Right atrium auricular region (tissue), 2 donors: ENCODE measurements around the gene NLN. TPM values are rescaled to one million over a fixed set of nuclear protein-coding genes. Genes with fewer than 3 reads are reported as not detected.
"Not testable (repeated sequence)": the region's sequence is repeated elsewhere in the genome, so short reads cannot be mapped to it uniquely, and the experiment has no call there.

Source experiments
- DNase-seq: peaks from one replicate; pipeline ENCODE4 v3.0.0-alpha.2; 2019; ENCODE audit warnings: low spot score
- H3K27ac ChIP-seq, 2 donors: fragments of 200-600 bp; sonication (generic); 1 replicate in 1 of 2; 2 replicates in 1 of 2; pipeline ENCODE4 v1.5.1; 2016 to 2019
- H3K27me3 ChIP-seq, 2 donors: fragments of 200-600 bp; sonication (generic); one replicate each; pipeline versions ENCODE4 v1.5.1 to v1.6.0; 2017 to 2019
- H3K36me3 ChIP-seq: fragments of 200-600 bp; sonication (generic); one replicate; pipeline ENCODE4 v1.5.1; 2016
- H3K4me1 ChIP-seq, 2 donors: fragments of 200-600 bp; sonication (generic); one replicate each; pipeline versions ENCODE4 v1.5.1 to v1.6.0; 2017 to 2019
- H3K4me3 ChIP-seq, 2 donors: fragments of 200-600 bp; sonication (generic); 1 replicate in 1 of 2; 2 replicates in 1 of 2; pipeline ENCODE4 v1.5.1; 2017 to 2019; ENCODE audit warnings: mild to moderate bottlenecking in 1 of 2, moderate library complexity in 1 of 2
- H3K9me3 ChIP-seq, 2 donors: fragments of 200-600 bp; sonication (generic); one replicate each; pipeline ENCODE4 v1.5.1; 2019
- total RNA-seq, 2 donors: library from RNA; depleted of rRNA; stranded (reverse); fragments of >200 nt; gene quantifications; one replicate each; pipeline ENCODE4 v1.1.0, GENCODE V29; 2016
- TF ChIP-seq, protein P1 (sequence below), 2 donors: fragments of 200-600 bp; sonication (generic); IDR thresholded peaks; one replicate each; pipeline ENCODE4 v1.5.1; 2019; ENCODE audit warnings: antibody characterized with exemption in 2 of 2

Gene NLN
- total RNA-seq, 2 donors from 2014 or later = 5.9 to 7.2 TPM

- Histone ChIP-seq H3K27me3 (no peaks in the 10 kb centered on the region), H3K27ac (no peak overlapping the region), H3K36me3 (no peaks in the 10 kb centered on the region), H3K4me3 (no peak overlapping the region), H3K9me3 (no peaks in the 10 kb centered on the region), H3K4me1 (peaks cover 0 to 4% of the 10 kb centered on the region in 2 donors)
- TF ChIP-seq, protein P1, sequence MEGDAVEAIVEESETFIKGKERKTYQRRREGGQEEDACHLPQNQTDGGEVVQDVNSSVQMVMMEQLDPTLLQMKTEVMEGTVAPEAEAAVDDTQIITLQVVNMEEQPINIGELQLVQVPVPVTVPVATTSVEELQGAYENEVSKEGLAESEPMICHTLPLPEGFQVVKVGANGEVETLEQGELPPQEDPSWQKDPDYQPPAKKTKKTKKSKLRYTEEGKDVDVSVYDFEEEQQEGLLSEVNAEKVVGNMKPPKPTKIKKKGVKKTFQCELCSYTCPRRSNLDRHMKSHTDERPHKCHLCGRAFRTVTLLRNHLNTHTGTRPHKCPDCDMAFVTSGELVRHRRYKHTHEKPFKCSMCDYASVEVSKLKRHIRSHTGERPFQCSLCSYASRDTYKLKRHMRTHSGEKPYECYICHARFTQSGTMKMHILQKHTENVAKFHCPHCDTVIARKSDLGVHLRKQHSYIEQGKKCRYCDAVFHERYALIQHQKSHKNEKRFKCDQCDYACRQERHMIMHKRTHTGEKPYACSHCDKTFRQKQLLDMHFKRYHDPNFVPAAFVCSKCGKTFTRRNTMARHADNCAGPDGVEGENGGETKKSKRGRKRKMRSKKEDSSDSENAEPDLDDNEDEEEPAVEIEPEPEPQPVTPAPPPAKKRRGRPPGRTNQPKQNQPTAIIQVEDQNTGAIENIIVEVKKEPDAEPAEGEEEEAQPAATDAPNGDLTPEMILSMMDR (IDR thresholded peaks at IDR 0.05) = no peak
- no peak for DNase-seq
Observed at GRCh38 chr5:65835191-65835590, 113.2 kb downstream of the NLN start.

GRCh38 chr5:65837139-65837538 lies 115.1 kb downstream of the NLN start:
- no peaks in the 10 kb centered on the region for H3K36me3 ChIP-seq
- H3K27me3 ChIP-seq = no peaks in the 10 kb centered on the region

GRCh38 chr5:65839170-65839569 lies 117.2 kb downstream of the NLN start:
- H3K9me3 ChIP-seq, H3K27me3 ChIP-seq, H3K27ac ChIP-seq, DNase-seq, H3K4me3 ChIP-seq, H3K4me1 ChIP-seq, H3K36me3 ChIP-seq: not testable (repeated sequence)

More at GRCh38 chr5:65837139-65837538, 115.1 kb downstream of the NLN start:
- DNase-seq = no peak
- Histone ChIP-seq H3K4me3 (no peak overlapping the region), H3K4me1 (peaks cover 0 to 4% of the 10 kb centered on the region in 2 donors), H3K27ac (no peak overlapping the region), H3K9me3 (no peaks in the 10 kb centered on the region)
- TF ChIP-seq, protein P1 (IDR thresholded peaks at IDR 0.05) = no peak

- Histone ChIP-seq H3K36me3 (no peaks in the 10 kb centered on the region), H3K27ac (no peak overlapping the region), H3K4me3 (no peak overlapping the region), H3K4me1 (no peaks in the 10 kb centered on the region), H3K9me3 (no peaks in the 10 kb centered on the region), H3K27me3 (no peaks in the 10 kb centered on the region)
- TF ChIP-seq, protein P1 (IDR thresholded peaks at IDR 0.05) = no peak
- no peak for DNase-seq
Observed at GRCh38 chr5:65840071-65840470, 118.1 kb downstream of the NLN start.

DNA sequence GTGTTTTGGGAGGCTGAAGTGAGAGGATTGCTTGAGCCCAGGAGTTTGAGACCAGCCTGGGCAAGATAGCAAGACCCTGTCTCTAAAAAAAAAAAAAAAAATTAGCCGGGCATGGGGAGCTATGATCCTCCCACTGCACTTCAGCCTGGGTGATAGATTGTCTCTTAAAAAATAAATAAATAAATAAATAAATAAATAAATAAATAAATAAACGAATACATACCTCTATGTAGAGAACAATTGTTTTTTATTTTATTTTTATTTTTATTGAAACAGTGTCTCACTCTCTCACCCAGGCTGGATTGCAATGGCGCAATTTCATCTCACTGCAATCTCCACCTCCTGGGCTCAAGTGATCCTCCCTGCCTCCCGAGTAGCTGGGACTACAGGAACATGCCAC lies 122.8 kb downstream of the NLN start:
- DNase-seq, H3K27ac ChIP-seq, H3K36me3 ChIP-seq: not testable (repeated sequence)

DNA sequence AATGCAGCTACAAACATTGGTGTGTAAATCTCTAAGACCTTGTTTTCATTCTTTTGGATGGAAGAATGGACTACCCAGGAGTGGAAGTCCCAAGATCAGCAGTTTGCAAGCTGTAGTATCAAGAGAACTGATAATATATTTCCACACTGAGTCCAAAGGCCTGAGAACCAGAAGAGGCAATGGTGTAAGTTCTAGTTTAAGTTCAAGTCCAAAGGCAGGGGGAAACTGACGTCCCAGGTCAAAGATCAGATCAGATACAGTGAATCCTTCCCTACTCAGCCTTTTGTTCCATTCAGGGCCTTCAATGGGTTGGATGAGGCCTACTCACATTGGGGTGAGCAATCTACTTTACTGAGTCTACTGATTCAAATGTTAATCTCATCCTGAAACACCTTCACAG lies 124.1 kb downstream of the NLN start:
- TF ChIP-seq, protein P1 (IDR thresholded peaks at IDR 0.05) = no peak
- Histone ChIP-seq H3K27me3 (no peaks in the 10 kb centered on the region), H3K4me3 (no peak overlapping the region), H3K4me1 (no peaks in the 10 kb centered on the region), H3K36me3 (no peaks in the 10 kb centered on the region), H3K9me3 (no peaks in the 10 kb centered on the region), H3K27ac (no peak overlapping the region)
- no peak for DNase-seq

More for the DNA sequence above, 122.8 kb downstream of the NLN start:
- H3K4me3 ChIP-seq, H3K4me1 ChIP-seq, H3K27me3 ChIP-seq, H3K9me3 ChIP-seq: not testable (repeated sequence)

DNA sequence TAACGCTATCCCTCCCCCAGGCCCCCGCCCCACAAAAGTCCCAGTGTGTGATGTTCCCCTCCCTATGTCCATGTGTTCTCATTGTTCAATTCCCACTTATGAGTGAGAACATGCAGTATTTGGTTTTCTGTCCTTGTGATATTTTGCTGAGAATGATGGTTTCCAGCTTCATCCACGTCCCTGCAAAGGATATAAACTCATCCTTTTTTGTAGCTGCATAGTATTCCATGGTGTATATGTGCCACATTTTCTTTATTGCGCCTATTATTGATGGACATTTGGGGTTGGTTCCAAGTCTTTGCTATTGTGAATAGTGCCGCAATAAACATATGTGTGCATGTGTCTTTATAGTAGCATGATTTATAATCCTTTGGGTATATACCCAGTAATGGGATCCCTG lies 125.0 kb downstream of the NLN start:
- not testable (repeated sequence) for H3K36me3 ChIP-seq, H3K27me3 ChIP-seq, H3K4me1 ChIP-seq, H3K9me3 ChIP-seq, H3K27ac ChIP-seq, DNase-seq, H3K4me3 ChIP-seq

DNA sequence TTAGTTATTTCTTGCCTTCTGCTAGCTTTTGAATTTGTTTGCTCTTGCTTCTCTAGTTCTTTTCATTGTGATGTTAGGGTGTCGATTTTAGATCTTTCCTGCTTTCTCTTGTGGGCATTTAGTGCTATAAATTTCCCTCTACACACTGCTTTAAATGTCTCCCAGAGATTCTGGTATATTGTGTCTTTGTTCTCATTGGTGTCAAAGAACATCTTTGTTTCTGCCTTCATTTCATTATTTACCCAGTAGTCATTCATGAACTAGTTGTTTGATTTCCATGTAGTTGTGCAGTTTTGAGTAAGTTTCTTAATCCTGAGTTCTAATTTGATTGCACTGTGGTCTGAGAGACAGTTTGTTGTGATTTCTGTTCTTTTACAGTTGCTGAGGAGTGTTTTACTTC lies 127.9 kb downstream of the NLN start:
- H3K4me1 ChIP-seq, H3K4me3 ChIP-seq, H3K27me3 ChIP-seq, H3K27ac ChIP-seq, DNase-seq, H3K9me3 ChIP-seq, H3K36me3 ChIP-seq: not testable (repeated sequence)
